ENCODE measurements around the gene CD80.

DNA sequence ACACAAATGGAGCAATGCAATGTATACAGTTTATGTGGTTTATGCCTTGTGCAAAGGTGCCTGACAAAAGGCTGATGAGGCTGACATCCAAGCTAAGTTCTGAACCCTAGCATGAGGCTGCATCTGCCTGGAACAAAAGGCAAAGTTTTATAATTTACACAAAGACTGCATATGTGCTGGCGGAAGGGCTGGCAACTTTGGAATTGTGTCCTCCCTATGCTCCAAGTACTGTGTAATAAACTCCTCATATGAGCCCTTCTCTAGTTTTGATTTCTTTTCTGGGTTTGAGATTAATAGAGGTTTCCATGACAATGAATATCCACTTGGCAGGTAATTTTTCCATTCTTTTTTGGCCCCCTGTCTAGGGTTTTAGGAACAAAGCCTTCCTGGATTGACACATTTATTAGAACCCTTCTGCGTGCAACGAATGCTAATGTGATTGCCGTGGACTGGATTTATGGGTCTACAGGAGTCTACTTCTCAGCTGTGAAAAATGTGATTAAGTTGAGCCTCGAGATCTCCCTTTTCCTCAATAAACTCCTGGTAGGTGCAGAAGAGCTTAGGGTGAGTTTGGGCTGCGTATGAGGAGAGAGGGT, 49.1 kb upstream of the CD80 start:
- TF ChIP-seq CEBPB (IDR thresholded peaks at IDR 0.05) = no peak
- TF ChIP-seq YY1 (IDR thresholded peaks at IDR 0.05; ENCODE audit: low read depth) = no peak
- TF ChIP-seq, protein P1, sequence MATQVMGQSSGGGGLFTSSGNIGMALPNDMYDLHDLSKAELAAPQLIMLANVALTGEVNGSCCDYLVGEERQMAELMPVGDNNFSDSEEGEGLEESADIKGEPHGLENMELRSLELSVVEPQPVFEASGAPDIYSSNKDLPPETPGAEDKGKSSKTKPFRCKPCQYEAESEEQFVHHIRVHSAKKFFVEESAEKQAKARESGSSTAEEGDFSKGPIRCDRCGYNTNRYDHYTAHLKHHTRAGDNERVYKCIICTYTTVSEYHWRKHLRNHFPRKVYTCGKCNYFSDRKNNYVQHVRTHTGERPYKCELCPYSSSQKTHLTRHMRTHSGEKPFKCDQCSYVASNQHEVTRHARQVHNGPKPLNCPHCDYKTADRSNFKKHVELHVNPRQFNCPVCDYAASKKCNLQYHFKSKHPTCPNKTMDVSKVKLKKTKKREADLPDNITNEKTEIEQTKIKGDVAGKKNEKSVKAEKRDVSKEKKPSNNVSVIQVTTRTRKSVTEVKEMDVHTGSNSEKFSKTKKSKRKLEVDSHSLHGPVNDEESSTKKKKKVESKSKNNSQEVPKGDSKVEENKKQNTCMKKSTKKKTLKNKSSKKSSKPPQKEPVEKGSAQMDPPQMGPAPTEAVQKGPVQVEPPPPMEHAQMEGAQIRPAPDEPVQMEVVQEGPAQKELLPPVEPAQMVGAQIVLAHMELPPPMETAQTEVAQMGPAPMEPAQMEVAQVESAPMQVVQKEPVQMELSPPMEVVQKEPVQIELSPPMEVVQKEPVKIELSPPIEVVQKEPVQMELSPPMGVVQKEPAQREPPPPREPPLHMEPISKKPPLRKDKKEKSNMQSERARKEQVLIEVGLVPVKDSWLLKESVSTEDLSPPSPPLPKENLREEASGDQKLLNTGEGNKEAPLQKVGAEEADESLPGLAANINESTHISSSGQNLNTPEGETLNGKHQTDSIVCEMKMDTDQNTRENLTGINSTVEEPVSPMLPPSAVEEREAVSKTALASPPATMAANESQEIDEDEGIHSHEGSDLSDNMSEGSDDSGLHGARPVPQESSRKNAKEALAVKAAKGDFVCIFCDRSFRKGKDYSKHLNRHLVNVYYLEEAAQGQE (IDR thresholded peaks at IDR 0.05; ENCODE audit: low read depth) = no peak
- TF ChIP-seq EP300 (IDR thresholded peaks at IDR 0.05; ENCODE audit: borderline replicate concordance) = no peak
- TF ChIP-seq, protein P2, sequence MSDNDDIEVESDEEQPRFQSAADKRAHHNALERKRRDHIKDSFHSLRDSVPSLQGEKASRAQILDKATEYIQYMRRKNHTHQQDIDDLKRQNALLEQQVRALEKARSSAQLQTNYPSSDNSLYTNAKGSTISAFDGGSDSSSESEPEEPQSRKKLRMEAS (IDR thresholded peaks at IDR 0.05) = no peak
- no peak for TF ChIP-seq TAF1 (IDR thresholded peaks at IDR 0.05; ENCODE audit: low read depth)
- TF ChIP-seq FOXM1 (IDR thresholded peaks at IDR 0.05; ENCODE audit: borderline replicate concordance, low read depth) = no peak

Measured in Ishikawa (cell line).